ENCODE data around the gene SERPINA5. TPM values are rescaled to one million over a fixed set of nuclear protein-coding genes. Genes with fewer than 3 reads are reported as not detected.

The SERPINA5 gene
- total and polyA plus RNA-seq, 5 donors = 4.6 to 14.4 (median 13.6) TPM

DNA sequence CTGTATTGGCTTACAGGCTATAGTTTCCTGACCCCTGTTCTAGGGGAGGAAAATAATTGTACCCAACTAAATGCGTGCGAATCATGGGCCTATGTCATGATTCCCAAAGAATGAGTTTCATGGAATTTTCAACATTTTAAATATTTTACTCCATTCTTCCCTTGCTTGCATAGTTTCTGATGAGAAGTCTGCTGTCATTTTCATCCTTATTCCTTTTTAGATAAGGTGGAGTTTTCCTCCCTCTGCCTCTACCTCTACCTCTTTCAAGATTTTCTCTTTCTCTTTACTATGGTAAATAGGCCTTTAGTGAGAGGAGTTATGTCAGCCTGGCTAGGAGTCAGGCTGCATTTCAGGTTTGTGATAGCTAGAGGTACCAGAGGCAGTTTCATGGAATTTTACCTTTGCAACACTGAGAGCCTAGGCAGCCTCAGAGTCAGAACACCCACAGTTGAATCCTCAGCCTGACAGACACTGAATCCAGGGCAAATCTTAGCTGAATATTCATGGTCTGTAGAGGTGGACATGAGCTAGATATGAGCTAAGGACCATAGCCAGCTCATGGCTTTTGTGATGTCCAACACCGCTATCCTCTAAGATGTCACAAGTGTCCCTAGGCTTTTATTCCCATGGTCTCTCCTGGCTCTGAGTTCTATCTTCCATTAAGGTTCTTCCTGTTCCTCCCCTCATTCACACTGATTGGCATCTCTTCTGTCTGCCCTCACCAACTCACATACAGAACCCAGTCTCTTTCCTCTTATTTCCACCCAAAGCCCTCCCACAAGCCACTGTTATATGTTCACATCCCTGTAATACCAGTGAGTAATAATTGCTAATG lies 37.0 kb downstream of the SERPINA5 start:
- ATAC-seq (no peak), DNase-seq (no peak)
- H3K27me3 ChIP-seq (ENCODE audit: control insufficient read depth, insufficient read depth) = no peaks in the 10 kb centered on the region
- H3K4me1 ChIP-seq (ENCODE audit: control insufficient read depth, insufficient read depth, low read length) = no peaks in the 10 kb centered on the region
- WGBS = 93% methylated on average over 3 of the region's 3 CpGs
- H3K27ac ChIP-seq (ENCODE audit: low read length) = no peak overlapping the region
- no peak overlapping the region for H3K4me3 ChIP-seq (ENCODE audit: low read length)
- intact Hi-C loops (cut with DNase I) = no loop called here
- H3K9me3 ChIP-seq (ENCODE audit: control insufficient read depth, low read length) = peaks cover 2% of the 10 kb centered on the region

DNA sequence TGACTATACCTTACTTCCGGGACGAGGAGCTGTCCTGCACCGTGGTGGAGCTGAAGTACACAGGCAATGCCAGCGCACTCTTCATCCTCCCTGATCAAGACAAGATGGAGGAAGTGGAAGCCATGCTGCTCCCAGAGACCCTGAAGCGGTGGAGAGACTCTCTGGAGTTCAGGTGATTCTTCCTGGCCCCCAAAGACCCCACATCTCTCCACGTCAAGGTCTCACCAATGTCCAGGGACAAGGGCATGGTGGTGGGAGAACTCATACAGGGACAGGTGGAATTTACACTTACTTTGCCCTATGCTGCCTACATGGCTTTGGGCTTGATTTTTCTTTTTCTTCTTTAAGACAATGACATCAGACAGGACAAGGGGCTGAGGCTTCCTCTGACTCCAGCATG lies 38.1 kb downstream of the SERPINA5 start:
- 82% methylated on average over 6 of the region's 6 CpGs for WGBS
- ATAC-seq (no peak), DNase-seq (no peak)
- no peaks in the 10 kb centered on the region for H3K4me1 ChIP-seq (ENCODE audit: control insufficient read depth, insufficient read depth, low read length)
- no peak overlapping the region for H3K4me3 ChIP-seq (ENCODE audit: low read length)
- intact Hi-C loops (cut with DNase I) = no loop called here
- no peak overlapping the region for H3K27ac ChIP-seq (ENCODE audit: low read length)
- no peaks in the 10 kb centered on the region for H3K27me3 ChIP-seq (ENCODE audit: control insufficient read depth, insufficient read depth)
- peaks cover 2% of the 10 kb centered on the region for H3K9me3 ChIP-seq (ENCODE audit: control insufficient read depth, low read length)

DNA sequence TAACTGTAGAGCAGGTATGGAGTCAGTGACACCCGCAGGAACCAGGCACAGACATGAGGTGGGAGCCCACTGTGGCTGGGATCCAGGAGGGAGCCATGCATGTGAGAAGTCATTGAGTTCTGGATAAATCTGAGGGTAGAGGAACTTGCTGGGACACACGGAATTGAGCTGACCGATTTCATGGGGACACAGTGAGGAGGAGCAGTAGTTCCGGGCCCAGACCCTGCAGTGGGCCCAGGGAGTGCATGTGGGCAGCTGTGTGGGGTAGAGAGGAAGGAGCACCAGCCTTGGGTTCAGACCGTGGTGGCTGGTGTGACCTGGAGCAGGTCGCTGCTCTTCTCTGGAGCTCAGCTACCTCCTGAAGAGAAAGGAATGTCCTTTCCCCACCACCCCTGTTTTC lies 39.4 kb downstream of the SERPINA5 start:
- ATAC-seq (no peak), DNase-seq (no peak)
- 77% methylated on average over 6 of the region's 6 CpGs for WGBS
- Histone ChIP-seq H3K27ac (ENCODE audit: low read length) (no peak overlapping the region), H3K4me3 (ENCODE audit: low read length) (no peak overlapping the region), H3K27me3 (ENCODE audit: control insufficient read depth, insufficient read depth) (no peaks in the 10 kb centered on the region), H3K9me3 (ENCODE audit: control insufficient read depth, low read length) (peaks cover 2% of the 10 kb centered on the region), H3K4me1 (ENCODE audit: control insufficient read depth, insufficient read depth, low read length) (no peaks in the 10 kb centered on the region)
- intact Hi-C loops (cut with DNase I) = no loop called here

DNA sequence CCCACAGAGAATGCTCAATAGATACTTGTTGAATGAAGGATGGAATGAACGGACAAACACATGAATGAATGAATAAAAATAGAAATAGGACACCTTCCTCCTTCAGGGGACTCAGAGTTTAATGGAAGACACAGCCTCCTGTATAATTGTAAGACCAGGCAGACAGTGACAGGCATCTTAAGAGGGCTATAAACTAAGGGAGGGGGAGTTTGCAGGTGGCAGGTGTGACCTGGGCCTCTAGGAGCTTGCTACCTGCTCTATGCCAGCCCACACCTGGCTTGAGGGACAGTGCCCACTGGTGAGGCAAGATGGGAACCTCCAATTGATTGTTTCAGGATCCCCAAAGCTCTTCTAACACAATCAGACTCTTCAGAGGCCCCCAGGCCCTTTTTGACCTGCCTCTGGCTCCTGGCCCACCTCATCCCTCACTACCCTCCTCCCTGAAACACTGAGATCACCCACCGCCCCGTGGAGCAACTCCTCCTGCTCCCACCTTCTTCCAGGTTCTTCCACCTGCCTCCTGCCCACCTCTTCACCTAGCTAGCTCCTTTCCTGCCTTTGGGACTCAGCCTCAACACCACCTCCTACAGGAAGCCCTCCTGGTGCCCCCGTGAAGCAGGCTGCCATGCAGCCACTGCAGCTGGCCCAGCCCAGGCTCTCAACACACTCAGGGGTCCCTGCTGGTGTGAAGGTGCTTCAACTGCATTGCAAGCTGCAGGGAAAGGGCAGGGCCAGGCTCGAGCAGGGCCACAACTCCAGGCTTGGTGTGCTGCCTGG lies 40.3 kb downstream of the SERPINA5 start:
- no peak for ATAC-seq
- H3K27me3 ChIP-seq (ENCODE audit: control insufficient read depth, insufficient read depth) = no peaks in the 10 kb centered on the region
- H3K4me1 ChIP-seq (ENCODE audit: control insufficient read depth, insufficient read depth, low read length) = no peaks in the 10 kb centered on the region
- DNase-seq = no peak
- no peak overlapping the region for H3K4me3 ChIP-seq (ENCODE audit: low read length)
- WGBS = 69% methylated on average over 5 of the region's 5 CpGs
- H3K27ac ChIP-seq (ENCODE audit: low read length) = no peak overlapping the region
- intact Hi-C loops (cut with DNase I) = no loop called here
- H3K9me3 ChIP-seq (ENCODE audit: control insufficient read depth, low read length) = peaks cover 2% of the 10 kb centered on the region

DNA sequence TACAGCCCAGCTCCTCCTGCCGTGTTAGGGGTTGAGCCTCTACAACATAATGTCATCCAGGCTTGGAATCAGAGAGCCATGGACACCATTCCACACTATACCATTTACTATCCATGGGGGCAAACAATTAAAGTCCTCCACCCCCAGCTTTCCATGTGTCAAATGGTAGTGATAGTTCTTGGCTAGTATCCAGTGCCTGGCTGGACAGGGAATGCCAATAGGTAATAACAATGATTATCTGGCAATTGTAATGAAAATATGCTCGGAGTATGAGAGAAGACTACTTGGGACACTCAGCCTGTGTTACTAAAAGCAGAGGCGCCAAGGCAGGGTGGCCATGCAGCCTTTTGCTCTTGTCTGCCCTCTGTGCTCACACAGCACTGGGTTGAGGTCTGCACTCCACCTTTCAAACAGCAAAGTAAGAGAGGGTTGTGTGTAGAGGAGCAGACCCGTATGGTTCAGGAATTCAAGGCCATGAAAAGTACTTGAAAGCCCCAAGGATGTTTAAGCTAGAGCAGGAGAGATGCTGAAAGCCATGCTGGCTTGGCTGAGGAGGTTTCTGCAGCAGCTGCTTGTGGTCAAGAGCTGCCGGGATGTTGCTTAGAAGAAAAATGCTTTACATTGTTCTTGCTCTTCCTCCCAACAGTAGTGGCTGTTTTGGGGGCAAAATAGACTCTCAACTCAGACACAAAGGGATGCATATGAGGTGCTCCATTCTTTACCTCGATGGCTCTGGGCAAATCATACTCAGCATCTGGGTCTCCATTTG lies 41.6 kb downstream of the SERPINA5 start:
- H3K9me3 ChIP-seq (ENCODE audit: control insufficient read depth, low read length) = peaks cover 2% of the 10 kb centered on the region
- no peaks in the 10 kb centered on the region for H3K27me3 ChIP-seq (ENCODE audit: control insufficient read depth, insufficient read depth)
- DNase-seq = no peak
- 69% methylated on average over 6 of the region's 6 CpGs for WGBS
- no peak for ATAC-seq
- H3K4me3 ChIP-seq (ENCODE audit: low read length) = no peak overlapping the region
- intact Hi-C loops (cut with DNase I) = no loop called here
- no peak overlapping the region for H3K27ac ChIP-seq (ENCODE audit: low read length)
- H3K4me1 ChIP-seq (ENCODE audit: control insufficient read depth, insufficient read depth, low read length) = no peaks in the 10 kb centered on the region

DNA sequence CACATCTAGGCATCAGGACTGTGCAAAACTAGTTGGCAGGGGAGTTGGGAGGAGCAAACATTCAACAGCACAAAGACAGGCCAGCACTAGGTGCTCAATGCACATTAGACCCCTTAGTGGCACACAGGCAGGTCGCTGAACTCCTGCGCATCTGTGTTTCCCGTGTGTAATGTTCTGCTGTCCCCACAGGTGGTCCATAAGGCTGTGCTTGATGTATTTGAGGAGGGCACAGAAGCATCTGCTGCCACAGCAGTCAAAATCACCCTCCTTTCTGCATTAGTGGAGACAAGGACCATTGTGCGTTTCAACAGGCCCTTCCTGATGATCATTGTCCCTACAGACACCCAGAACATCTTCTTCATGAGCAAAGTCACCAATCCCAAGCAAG lies 42.2 kb downstream of the SERPINA5 start:
- Histone ChIP-seq H3K4me1 (ENCODE audit: control insufficient read depth, insufficient read depth, low read length) (no peaks in the 10 kb centered on the region), H3K27ac (ENCODE audit: low read length) (no peak overlapping the region), H3K4me3 (ENCODE audit: low read length) (no peak overlapping the region), H3K27me3 (ENCODE audit: control insufficient read depth, insufficient read depth) (no peaks in the 10 kb centered on the region), H3K9me3 (ENCODE audit: control insufficient read depth, low read length) (no peaks in the 10 kb centered on the region)
- WGBS = 90% methylated on average over 4 of the region's 4 CpGs
- DNase-seq (no peak), ATAC-seq (no peak)
- intact Hi-C loops (cut with DNase I) = no loop called here

DNA sequence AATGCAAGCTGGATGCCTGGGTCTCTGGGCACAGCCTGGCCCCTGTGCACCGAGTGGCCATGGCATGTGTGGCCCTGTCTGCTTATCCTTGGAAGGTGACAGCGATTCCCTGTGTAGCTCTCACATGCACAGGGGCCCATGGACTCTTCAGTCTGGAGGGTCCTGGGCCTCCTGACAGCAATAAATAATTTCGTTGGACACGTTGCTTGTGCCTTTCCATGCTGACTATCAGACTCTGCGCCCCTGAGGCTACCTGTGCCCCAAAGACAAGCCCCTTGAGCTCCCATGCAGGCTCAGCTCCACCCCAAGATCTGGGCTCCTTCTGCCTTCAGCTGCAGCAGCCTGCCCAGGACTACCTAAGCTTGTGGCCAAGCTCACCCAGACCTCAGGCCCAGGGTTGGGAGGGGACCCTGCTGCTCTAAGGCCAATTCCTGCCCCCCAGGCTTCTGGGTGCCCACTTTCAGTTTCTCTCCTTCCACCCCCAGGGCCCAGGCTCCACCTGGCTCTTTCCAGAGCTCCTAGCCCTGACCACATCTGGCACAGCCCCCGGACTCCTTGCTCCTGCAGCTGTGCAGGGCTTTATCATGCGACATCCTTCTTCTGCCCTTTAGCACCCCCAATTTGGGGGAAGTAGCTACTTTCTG lies 42.8 kb downstream of the SERPINA5 start:
- intact Hi-C loops (cut with DNase I) = no loop called here
- DNase-seq (no peak), ATAC-seq (no peak)
- Histone ChIP-seq H3K9me3 (ENCODE audit: control insufficient read depth, low read length) (no peaks in the 10 kb centered on the region), H3K4me1 (ENCODE audit: control insufficient read depth, insufficient read depth, low read length) (no peaks in the 10 kb centered on the region), H3K27me3 (ENCODE audit: control insufficient read depth, insufficient read depth) (no peaks in the 10 kb centered on the region), H3K27ac (ENCODE audit: low read length) (no peak overlapping the region), H3K4me3 (ENCODE audit: low read length) (no peak overlapping the region)
- WGBS = 73% methylated on average over 7 of the region's 7 CpGs

DNA sequence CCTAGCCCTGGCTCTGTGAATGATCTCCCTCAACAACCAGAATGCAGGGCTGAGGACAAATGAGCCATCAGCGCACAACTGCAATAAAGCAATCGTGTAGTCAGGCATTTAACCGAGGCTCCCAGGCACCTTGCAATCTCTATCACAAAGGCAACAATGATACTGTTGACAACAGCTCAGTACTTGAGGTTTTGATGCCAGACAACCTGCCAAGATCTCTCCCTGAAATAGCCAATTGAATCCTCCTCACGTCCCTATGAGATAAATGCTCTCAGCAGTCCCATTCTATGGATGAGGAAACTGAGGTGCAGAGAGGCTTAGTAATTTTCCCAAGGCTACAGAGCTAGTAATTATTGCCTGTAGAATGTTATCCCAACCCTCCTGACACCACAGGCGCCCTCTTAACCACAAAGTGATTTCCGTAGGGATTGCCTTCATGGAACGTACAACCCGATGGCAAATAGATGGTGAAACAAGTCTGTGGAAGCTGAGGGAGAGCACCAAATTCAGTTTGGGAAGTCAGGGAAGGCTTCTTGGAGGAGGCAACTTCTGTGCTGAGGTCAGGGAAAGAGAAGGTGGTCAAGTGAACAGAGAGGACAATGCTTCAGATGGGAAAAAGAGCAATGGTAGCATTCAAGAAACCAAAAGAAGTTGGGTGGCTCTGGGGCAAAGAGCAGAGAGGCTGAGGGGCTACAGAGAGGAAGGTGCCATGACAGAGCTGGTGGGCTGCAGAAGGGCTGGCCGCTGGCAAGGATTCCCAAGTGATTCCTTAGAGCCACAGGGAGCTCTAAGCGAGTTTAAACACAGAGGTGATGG lies 43.5 kb downstream of the SERPINA5 start:
- intact Hi-C loops (cut with DNase I) = no loop called here
- Histone ChIP-seq H3K27me3 (ENCODE audit: control insufficient read depth, insufficient read depth) (no peaks in the 10 kb centered on the region), H3K4me3 (ENCODE audit: low read length) (no peak overlapping the region), H3K27ac (ENCODE audit: low read length) (no peak overlapping the region), H3K4me1 (ENCODE audit: control insufficient read depth, insufficient read depth, low read length) (no peaks in the 10 kb centered on the region), H3K9me3 (ENCODE audit: control insufficient read depth, low read length) (no peaks in the 10 kb centered on the region)
- DNase-seq (no peak), ATAC-seq (no peak)
- WGBS = 78% methylated on average over 10 of the region's 10 CpGs

DNA sequence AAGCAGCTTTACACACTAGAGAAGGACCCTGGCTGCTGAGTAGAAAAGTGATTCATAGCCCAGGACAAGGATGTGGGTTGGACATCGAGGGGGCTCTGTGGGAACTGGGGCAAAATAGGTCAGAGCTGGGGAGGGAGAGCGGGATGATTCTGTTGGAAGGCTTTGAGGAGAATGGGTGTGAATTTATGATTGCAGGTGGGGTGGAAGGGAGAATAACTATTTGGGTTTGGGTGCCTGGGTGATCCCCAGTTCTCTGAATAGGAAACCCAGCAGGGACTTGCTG lies 44.1 kb downstream of the SERPINA5 start:
- Histone ChIP-seq H3K27ac (ENCODE audit: low read length) (no peak overlapping the region), H3K27me3 (ENCODE audit: control insufficient read depth, insufficient read depth) (no peaks in the 10 kb centered on the region), H3K4me1 (ENCODE audit: control insufficient read depth, insufficient read depth, low read length) (no peaks in the 10 kb centered on the region), H3K9me3 (ENCODE audit: control insufficient read depth, low read length) (no peaks in the 10 kb centered on the region), H3K4me3 (ENCODE audit: low read length) (no peak overlapping the region)
- no peak for ATAC-seq
- WGBS = 69% methylated on average over 2 of the region's 2 CpGs
- DNase-seq = no peak
- intact Hi-C loops (cut with DNase I) = no loop called here

DNA sequence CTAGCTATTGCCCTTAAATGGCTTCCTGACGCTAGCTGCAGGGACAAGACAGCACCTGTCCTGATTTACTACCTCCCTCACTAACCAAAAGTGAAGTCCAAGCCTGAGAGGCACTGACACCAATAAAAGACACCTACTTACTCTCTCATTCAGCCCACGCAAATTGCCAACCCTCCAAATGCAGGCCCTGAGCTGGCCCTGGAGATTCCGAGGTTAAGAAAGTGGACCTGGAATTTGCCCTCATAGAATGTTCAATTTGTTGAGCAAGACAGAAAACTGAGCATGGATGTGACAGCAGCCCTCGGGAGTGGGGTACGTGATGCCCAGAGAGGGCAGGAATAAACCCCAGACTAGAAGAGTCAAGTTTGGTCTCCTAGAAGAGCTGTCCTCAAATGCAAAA lies 47.4 kb downstream of the SERPINA5 start:
- Histone ChIP-seq H3K4me1 (ENCODE audit: control insufficient read depth, insufficient read depth, low read length) (no peaks in the 10 kb centered on the region), H3K27ac (ENCODE audit: low read length) (no peak overlapping the region), H3K4me3 (ENCODE audit: low read length) (no peak overlapping the region), H3K9me3 (ENCODE audit: control insufficient read depth, low read length) (no peaks in the 10 kb centered on the region), H3K27me3 (ENCODE audit: control insufficient read depth, insufficient read depth) (no peaks in the 10 kb centered on the region)
- DNase-seq (no peak), ATAC-seq (no peak)
- intact Hi-C loops (cut with DNase I) = no loop called here
- WGBS = 78% methylated on average over 5 of the region's 5 CpGs

Data from right cardiac atrium (tissue), 5 donors.